GM23338 (cell line): Measurements from ENCODE around the gene CDH23. TPM values are rescaled to one million over a fixed set of nuclear protein-coding genes. Genes with fewer than 3 reads are reported as not detected.

Experiments
- ATAC-seq: fragments of 200-7000 bp; cut with Tn5 transposase; 3 replicates; pipeline ENCODE4 v1.9.1; 2020
- DNase-seq: peaks from one replicate; pipeline ENCODE4 v3.0.0-alpha.2; 2015; ENCODE audit warnings: low spot score
- H2AFZ ChIP-seq: fragments of 200-600 bp; sonication (generic); 2 replicates; pipeline ENCODE4 v1.8.0; 2016; ENCODE audit warnings: antibody characterized with exemption, mild to moderate bottlenecking, moderate library complexity
- H3F3A ChIP-seq: fragments of 200-600 bp; sonication (generic); replicated peaks from 2 replicates; pipeline ENCODE4 v1.8.0; 2017; ENCODE audit warnings: antibody characterized with exemption, mixed run types, low read depth
- H3K27ac ChIP-seq: fragments of 200-600 bp; sonication (generic); 2 replicates; pipeline ENCODE4 v1.6.1; 2016; ENCODE audit warnings: low read depth
- H3K27me3 ChIP-seq: fragments of 200-600 bp; sonication (generic); 2 replicates; pipeline ENCODE4 v1.8.0; 2016; ENCODE audit warnings: mild to moderate bottlenecking, mixed run types, moderate library complexity; ENCODE audit not compliant: insufficient read depth
- H3K36me3 ChIP-seq: fragments of 200-600 bp; sonication (generic); 2 replicates; pipeline ENCODE4 v1.8.0; 2016; ENCODE audit warnings: mild to moderate bottlenecking; ENCODE audit not compliant: insufficient read depth
- H3K4me1 ChIP-seq: fragments of 200-600 bp; sonication (generic); 2 replicates; pipeline ENCODE4 v1.8.0; 2016; ENCODE audit warnings: mild to moderate bottlenecking, moderate library complexity; ENCODE audit not compliant: insufficient read depth
- H3K4me2 ChIP-seq: fragments of 200-600 bp; sonication (generic); 2 replicates; pipeline ENCODE4 v1.7.1; 2017; ENCODE audit warnings: mixed run types
- H3K4me3 ChIP-seq: fragments of 200-600 bp; sonication (generic); 2 replicates; pipeline ENCODE4 v1.6.1; 2016; ENCODE audit warnings: mixed run types
- H3K79me2 ChIP-seq: fragments of 200-600 bp; sonication (generic); replicated peaks from 2 replicates; pipeline ENCODE4 v1.8.0; 2017; ENCODE audit warnings: mild to moderate bottlenecking; ENCODE audit not compliant: insufficient read depth
- H3K9me2 ChIP-seq: fragments of 200-600 bp; sonication (generic); 2 replicates; pipeline ENCODE4 v1.8.0; 2017; ENCODE audit not compliant: insufficient read depth
- H4K20me1 ChIP-seq: fragments of 200-600 bp; sonication (generic); replicated peaks from 2 replicates; pipeline ENCODE4 v1.8.0; 2017; ENCODE audit warnings: mild to moderate bottlenecking; ENCODE audit not compliant: insufficient read depth
- H3K27ac Mint-ChIP-seq: 2 replicates; pipeline ENCODE4 v1.8.0; 2020; ENCODE audit warnings: inconsistent platforms, mild to moderate bottlenecking, moderate library complexity, mixed read lengths
- H3K27me3 Mint-ChIP-seq: 3 replicates; pipeline ENCODE4 v1.8.0; 2022; ENCODE audit warnings: low read depth, mild to moderate bottlenecking, moderate library complexity, mixed read lengths, inconsistent platforms; ENCODE audit not compliant: insufficient read depth, poor library complexity
- H3K36me3 Mint-ChIP-seq: 3 replicates; pipeline ENCODE4 v1.8.0; 2021; ENCODE audit warnings: low read depth, mild to moderate bottlenecking, inconsistent platforms, moderate library complexity, mixed read lengths
- H3K4me1 Mint-ChIP-seq: 3 replicates; pipeline ENCODE4 v1.8.0; 2020; ENCODE audit warnings: mild to moderate bottlenecking, inconsistent platforms, mixed read lengths
- H3K4me3 Mint-ChIP-seq: 3 replicates; pipeline ENCODE4 v1.8.0; 2021; ENCODE audit warnings: moderate library complexity, mild to moderate bottlenecking, inconsistent platforms, mixed read lengths
- H3K9me3 Mint-ChIP-seq: 3 replicates; pipeline ENCODE4 v1.8.0; 2020; ENCODE audit warnings: moderate library complexity, mild to moderate bottlenecking, inconsistent platforms, mixed read lengths
- CREB1 ChIP-seq: fragments of 250-450 bp; sonication (Bioruptor Pico); IDR thresholded peaks from 2 replicates; pipeline ENCODE4 v1.5.0; 2020; ENCODE audit warnings: low read depth, mild to moderate bottlenecking, moderate library complexity
- EZH2 ChIP-seq: fragments of 200-600 bp; sonication (generic); IDR thresholded peaks from one replicate; pipeline ENCODE4 v1.8.0; 2017; ENCODE audit warnings: antibody characterized with exemption, mild to moderate bottlenecking, low read depth; ENCODE audit not compliant: unreplicated experiment
- EZH2phosphoT487 ChIP-seq: fragments of 200-600 bp; sonication (generic); IDR thresholded peaks from one replicate; pipeline ENCODE4 v1.8.1; 2018; ENCODE audit warnings: antibody characterized with exemption; ENCODE audit not compliant: unreplicated experiment
- JUNB ChIP-seq: IDR thresholded peaks from one replicate; pipeline ENCODE4 v1.6.1; 2016; ENCODE audit warnings: antibody characterized with exemption; ENCODE audit not compliant: unreplicated experiment
- NANOG ChIP-seq: IDR thresholded peaks from 2 replicates; pipeline ENCODE4 v1.6.1; 2016; ENCODE audit warnings: antibody characterized with exemption, borderline replicate concordance
- POLR2AphosphoS5 ChIP-seq: IDR thresholded peaks from 2 replicates; pipeline ENCODE4 v1.6.1; 2016; ENCODE audit warnings: antibody characterized with exemption, low read depth
- STAT1 ChIP-seq: IDR thresholded peaks from one replicate; pipeline ENCODE4 v1.6.1; 2016; ENCODE audit warnings: antibody characterized with exemption; ENCODE audit not compliant: unreplicated experiment
- ZNF331 ChIP-seq: fragments of 250-450 bp; sonication (Bioruptor Pico); IDR thresholded peaks from 2 replicates; pipeline ENCODE4 v1.5.0; 2020; ENCODE audit warnings: low read depth, mild to moderate bottlenecking, moderate library complexity
- polyA plus RNA-seq: library from polyadenylated mRNA; unstranded; fragments of >200 nt; fragmentation: Nextera tagmentation; extraction: Ambion mirVana; gene quantifications from 2 replicates; pipeline ENCODE4 v1.2.1, GENCODE V29; 2016
- total RNA-seq: library from RNA; depleted of rRNA; stranded (reverse); fragments of >200 nt; shearing (Covaris generic); gene quantifications from 2 replicates; pipeline ENCODE4 v1.2.3, GENCODE V29; 2014
- TF ChIP-seq, protein P1 (sequence below): IDR thresholded peaks from 2 replicates; pipeline ENCODE4 v1.6.1; 2016; ENCODE audit warnings: antibody characterized with exemption
- TF ChIP-seq, protein P2 (sequence below), 2 experiments: fragments of 200-600 bp in 1 of 2; sonication (generic) in 1 of 2; conservative IDR thresholded peaks; 2 replicates each; pipeline versions ENCODE4 v1.5.1 to v1.6.1; 2016 to 2017; ENCODE audit warnings: antibody characterized with exemption in 2 of 2, low read depth in 2 of 2, mild to moderate bottlenecking in 2 of 2, moderate library complexity in 1 of 2
- TF ChIP-seq, protein P3 (sequence below): fragments of 250-450 bp; sonication (Bioruptor Pico); IDR thresholded peaks from 2 replicates; pipeline ENCODE4 v1.5.0; 2020; ENCODE audit warnings: mild to moderate bottlenecking, moderate library complexity
- TF ChIP-seq, protein P4 (sequence below): IDR thresholded peaks from one replicate; pipeline ENCODE4 v1.6.1; 2018; ENCODE audit warnings: antibody characterized with exemption; ENCODE audit not compliant: unreplicated experiment

The CDH23 gene
- total and polyA plus RNA-seq, 2 experiments from 2014 or later: 0.95 to 4.3 TPM

DNA sequence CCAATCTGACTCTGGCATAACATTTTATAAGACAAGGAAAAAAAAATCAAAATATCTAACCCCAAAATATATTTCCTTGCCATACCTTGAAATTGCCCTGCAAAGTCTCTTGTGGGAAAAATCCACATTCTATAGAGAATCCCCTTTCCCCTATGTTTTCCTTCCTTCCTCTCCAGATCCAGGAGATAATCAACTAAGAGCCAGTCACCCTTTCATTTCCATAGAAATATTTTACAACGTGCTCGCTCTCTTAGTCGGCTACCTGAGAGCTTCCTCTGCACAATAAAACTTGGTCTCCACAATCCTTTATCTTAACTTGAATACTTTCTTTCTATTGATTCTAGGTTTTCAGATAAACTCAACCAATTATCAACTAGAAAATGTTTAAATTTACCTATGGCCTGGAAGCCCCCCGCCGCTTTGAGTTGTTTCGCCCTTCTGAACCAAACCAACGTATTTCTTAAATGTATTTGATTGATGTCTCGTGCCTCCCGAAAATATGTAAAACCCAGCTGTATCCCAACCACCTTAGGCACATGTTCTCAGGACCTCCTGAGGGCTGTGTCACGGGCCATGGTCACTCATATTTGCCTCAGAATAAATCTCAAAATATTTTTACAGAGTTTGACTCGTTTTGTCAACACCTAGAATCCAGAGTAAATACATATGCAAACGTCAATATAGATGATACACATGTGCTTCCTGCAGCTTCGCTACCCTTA, 453.5 kb downstream of the CDH23 start:
- Mint-ChIP-seq H3K27ac (peak overlapping the region; percentile 91), H3K27me3 (peaks cover 10% of the 10 kb centered on the region), H3K36me3 (no peaks in the 10 kb centered on the region), H3K4me3 (peak overlapping the region; percentile 98), H3K9me3 (no peaks in the 10 kb centered on the region), H3K4me1 (peaks cover 21% of the 10 kb centered on the region)
- Histone ChIP-seq H3K27me3 (no peaks in the 10 kb centered on the region), H3K79me2 (peaks cover 55% of the 10 kb centered on the region), H3K4me2 (peak overlapping the region; percentile 94), H3K9me2 (no peaks in the 10 kb centered on the region), H3K27ac (peak overlapping the region; percentile 93), H3K36me3 (no peaks in the 10 kb centered on the region), H2AFZ (no peak overlapping the region; the same call in 1 of the 2 replicates), H4K20me1 (peaks cover 27% of the 10 kb centered on the region), H3K4me3 (peak overlapping the region; percentile 95), H3K4me1 (peaks cover 21% of the 10 kb centered on the region), H3F3A (no peaks in the 10 kb centered on the region)
- DNase-seq: no peak
- TF ChIP-seq, protein P1, sequence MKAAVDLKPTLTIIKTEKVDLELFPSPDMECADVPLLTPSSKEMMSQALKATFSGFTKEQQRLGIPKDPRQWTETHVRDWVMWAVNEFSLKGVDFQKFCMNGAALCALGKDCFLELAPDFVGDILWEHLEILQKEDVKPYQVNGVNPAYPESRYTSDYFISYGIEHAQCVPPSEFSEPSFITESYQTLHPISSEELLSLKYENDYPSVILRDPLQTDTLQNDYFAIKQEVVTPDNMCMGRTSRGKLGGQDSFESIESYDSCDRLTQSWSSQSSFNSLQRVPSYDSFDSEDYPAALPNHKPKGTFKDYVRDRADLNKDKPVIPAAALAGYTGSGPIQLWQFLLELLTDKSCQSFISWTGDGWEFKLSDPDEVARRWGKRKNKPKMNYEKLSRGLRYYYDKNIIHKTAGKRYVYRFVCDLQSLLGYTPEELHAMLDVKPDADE: no peak
- TF ChIP-seq EZH2: no peak
- no peak for TF ChIP-seq CREB1 (CRISPR knock-in tag)
- no peak for TF ChIP-seq JUNB
- TF ChIP-seq, protein P2, sequence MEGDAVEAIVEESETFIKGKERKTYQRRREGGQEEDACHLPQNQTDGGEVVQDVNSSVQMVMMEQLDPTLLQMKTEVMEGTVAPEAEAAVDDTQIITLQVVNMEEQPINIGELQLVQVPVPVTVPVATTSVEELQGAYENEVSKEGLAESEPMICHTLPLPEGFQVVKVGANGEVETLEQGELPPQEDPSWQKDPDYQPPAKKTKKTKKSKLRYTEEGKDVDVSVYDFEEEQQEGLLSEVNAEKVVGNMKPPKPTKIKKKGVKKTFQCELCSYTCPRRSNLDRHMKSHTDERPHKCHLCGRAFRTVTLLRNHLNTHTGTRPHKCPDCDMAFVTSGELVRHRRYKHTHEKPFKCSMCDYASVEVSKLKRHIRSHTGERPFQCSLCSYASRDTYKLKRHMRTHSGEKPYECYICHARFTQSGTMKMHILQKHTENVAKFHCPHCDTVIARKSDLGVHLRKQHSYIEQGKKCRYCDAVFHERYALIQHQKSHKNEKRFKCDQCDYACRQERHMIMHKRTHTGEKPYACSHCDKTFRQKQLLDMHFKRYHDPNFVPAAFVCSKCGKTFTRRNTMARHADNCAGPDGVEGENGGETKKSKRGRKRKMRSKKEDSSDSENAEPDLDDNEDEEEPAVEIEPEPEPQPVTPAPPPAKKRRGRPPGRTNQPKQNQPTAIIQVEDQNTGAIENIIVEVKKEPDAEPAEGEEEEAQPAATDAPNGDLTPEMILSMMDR (conservative IDR thresholded peaks at IDR 0.05; ENCODE audit: low read depth in 2 of 2): no peak
- TF ChIP-seq EZH2phosphoT487: no peak
- no peak for TF ChIP-seq ZNF331 (CRISPR knock-in tag)
- TF ChIP-seq, protein P3, sequence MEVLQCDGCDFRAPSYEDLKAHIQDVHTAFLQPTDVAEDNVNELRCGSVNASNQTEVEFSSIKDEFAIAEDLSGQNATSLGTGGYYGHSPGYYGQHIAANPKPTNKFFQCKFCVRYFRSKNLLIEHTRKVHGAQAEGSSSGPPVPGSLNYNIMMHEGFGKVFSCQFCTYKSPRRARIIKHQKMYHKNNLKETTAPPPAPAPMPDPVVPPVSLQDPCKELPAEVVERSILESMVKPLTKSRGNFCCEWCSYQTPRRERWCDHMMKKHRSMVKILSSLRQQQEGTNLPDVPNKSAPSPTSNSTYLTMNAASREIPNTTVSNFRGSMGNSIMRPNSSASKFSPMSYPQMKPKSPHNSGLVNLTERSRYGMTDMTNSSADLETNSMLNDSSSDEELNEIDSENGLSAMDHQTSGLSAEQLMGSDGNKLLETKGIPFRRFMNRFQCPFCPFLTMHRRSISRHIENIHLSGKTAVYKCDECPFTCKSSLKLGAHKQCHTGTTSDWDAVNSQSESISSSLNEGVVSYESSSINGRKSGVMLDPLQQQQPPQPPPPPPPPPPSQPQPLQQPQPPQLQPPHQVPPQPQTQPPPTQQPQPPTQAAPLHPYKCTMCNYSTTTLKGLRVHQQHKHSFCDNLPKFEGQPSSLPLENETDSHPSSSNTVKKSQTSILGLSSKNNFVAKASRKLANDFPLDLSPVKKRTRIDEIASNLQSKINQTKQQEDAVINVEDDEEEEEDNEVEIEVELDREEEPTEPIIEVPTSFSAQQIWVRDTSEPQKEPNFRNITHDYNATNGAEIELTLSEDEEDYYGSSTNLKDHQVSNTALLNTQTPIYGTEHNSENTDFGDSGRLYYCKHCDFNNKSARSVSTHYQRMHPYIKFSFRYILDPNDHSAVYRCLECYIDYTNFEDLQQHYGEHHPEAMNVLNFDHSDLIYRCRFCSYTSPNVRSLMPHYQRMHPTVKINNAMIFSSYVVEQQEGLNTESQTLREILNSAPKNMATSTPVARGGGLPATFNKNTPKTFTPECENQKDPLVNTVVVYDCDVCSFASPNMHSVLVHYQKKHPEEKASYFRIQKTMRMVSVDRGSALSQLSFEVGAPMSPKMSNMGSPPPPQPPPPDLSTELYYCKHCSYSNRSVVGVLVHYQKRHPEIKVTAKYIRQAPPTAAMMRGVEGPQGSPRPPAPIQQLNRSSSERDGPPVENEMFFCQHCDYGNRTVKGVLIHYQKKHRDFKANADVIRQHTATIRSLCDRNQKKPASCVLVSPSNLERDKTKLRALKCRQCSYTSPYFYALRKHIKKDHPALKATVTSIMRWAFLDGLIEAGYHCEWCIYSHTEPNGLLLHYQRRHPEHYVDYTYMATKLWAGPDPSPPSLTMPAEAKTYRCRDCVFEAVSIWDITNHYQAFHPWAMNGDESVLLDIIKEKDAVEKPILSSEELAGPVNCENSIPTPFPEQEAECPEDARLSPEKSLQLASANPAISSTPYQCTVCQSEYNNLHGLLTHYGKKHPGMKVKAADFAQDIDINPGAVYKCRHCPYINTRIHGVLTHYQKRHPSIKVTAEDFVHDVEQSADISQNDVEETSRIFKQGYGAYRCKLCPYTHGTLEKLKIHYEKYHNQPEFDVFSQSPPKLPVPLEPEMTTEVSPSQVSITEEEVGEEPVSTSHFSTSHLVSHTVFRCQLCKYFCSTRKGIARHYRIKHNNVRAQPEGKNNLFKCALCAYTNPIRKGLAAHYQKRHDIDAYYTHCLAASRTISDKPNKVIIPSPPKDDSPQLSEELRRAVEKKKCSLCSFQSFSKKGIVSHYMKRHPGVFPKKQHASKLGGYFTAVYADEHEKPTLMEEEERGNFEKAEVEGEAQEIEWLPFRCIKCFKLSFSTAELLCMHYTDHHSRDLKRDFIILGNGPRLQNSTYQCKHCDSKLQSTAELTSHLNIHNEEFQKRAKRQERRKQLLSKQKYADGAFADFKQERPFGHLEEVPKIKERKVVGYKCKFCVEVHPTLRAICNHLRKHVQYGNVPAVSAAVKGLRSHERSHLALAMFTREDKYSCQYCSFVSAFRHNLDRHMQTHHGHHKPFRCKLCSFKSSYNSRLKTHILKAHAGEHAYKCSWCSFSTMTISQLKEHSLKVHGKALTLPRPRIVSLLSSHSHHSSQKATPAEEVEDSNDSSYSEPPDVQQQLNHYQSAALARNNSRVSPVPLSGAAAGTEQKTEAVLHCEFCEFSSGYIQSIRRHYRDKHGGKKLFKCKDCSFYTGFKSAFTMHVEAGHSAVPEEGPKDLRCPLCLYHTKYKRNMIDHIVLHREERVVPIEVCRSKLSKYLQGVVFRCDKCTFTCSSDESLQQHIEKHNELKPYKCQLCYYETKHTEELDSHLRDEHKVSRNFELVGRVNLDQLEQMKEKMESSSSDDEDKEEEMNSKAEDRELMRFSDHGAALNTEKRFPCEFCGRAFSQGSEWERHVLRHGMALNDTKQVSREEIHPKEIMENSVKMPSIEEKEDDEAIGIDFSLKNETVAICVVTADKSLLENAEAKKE (CRISPR knock-in tag): no peak
- TF ChIP-seq POLR2AphosphoS5: no peak
- TF ChIP-seq, protein P4, sequence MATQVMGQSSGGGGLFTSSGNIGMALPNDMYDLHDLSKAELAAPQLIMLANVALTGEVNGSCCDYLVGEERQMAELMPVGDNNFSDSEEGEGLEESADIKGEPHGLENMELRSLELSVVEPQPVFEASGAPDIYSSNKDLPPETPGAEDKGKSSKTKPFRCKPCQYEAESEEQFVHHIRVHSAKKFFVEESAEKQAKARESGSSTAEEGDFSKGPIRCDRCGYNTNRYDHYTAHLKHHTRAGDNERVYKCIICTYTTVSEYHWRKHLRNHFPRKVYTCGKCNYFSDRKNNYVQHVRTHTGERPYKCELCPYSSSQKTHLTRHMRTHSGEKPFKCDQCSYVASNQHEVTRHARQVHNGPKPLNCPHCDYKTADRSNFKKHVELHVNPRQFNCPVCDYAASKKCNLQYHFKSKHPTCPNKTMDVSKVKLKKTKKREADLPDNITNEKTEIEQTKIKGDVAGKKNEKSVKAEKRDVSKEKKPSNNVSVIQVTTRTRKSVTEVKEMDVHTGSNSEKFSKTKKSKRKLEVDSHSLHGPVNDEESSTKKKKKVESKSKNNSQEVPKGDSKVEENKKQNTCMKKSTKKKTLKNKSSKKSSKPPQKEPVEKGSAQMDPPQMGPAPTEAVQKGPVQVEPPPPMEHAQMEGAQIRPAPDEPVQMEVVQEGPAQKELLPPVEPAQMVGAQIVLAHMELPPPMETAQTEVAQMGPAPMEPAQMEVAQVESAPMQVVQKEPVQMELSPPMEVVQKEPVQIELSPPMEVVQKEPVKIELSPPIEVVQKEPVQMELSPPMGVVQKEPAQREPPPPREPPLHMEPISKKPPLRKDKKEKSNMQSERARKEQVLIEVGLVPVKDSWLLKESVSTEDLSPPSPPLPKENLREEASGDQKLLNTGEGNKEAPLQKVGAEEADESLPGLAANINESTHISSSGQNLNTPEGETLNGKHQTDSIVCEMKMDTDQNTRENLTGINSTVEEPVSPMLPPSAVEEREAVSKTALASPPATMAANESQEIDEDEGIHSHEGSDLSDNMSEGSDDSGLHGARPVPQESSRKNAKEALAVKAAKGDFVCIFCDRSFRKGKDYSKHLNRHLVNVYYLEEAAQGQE: no peak
- no peak for TF ChIP-seq STAT1
- TF ChIP-seq NANOG: no peak
- ATAC-seq: no peak
